Measurements from ENCODE around the gene RBP2.

RBP2 gene

DNA sequence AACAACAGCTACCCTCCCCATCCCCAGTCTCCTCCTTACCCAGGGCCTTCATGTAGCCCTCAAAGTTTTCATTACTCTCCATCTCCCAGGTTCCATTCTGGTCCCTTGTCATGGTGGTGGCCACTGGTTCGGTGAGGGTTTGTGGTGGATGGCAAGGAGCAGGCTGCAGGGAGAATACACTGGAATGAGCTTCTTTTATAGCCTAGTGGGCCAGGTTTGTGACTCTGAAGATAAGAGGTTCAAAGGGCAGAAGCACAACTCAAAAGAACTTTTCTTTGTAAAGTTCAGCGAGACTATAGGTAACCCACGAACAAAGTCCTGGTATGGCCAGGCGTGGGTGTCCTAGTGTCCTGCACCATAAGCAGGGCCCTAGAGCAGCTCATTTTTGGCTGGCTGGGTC, at the start of gene RBP2:
Gene RBP2 (minus strand): TSS at position 169 of the 400 bp plus-strand sequence. CDS start 57 bp downstream, at position 112.
- DNase-seq, result no peak

DNA sequence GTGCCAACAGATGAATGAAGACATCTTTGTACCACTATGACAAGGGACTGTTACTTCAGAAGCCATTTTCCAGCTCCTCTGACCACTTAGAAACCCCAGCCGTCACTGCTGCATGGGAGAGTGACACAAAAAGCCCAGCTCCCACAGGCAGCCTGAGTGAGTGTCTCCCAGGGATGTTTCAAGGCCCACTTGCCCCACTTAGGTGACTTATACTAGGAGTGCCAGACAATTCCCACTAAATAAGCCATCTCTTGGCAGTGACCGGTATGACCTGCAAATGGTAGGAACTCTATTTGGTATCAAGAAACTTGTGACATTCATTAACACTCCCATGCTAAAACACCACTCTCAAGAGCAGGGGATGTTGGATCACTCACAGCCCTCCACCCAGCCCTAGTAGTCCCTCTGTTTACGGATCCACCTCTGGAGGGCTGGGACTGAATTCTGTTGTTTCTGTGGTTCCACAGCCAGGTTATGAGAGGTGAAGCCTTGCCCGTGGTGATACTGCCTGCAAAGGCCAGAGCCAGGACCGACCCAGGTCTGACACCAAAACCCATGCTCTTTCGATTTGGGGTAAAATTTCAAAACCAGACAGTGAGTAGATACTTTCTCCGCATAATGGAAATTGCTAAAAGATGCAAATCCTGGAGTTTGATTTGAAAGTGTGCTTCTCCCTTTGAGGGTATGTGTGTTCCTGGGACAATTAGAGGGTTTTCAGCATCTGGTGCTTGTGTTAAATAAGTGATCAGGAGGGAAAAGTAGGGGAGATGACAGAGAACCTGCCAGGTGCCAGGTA, 48.7 kb upstream of the RBP2 start:
- no peak for DNase-seq

DNA sequence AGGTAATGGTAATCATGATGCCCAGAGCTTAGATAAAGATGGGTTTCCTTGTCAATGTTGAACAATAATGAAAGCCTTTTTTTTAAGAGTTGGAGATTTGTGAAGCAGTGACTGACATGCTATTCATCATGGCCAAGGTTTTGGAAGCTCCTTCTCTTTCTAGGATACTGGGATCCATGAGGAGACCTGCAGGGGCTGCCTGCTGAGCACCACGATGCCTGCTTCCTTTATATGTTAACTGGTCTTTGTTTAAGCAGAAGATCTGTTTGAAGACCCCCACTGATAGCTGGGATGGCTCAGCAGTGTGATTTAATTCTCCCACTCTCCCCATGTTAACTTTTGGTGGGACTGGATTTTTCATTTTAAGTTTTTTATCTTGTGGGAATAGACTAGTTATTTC, 47.4 kb upstream of the RBP2 start:
- no peak for DNase-seq

DNA sequence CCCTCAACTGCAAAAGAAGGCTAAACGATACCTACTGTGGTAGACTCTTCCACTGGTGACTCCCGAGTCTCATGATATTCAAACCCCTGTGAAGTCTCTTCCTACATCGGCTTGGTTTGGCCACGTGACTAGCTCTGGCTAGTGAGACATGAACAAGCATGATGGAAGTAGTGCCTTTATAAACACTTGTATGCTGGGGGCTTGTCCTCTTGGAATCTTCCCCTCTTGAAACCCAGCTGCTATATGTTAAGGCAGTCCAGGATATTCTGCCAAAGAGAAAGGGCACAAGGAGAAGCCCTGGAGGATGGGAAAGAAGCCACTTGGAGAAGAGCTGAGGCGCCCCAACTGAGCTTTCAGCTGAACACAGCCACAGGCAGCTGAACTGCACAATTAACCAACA, 46.9 kb upstream of the RBP2 start:
- no peak for DNase-seq

DNA sequence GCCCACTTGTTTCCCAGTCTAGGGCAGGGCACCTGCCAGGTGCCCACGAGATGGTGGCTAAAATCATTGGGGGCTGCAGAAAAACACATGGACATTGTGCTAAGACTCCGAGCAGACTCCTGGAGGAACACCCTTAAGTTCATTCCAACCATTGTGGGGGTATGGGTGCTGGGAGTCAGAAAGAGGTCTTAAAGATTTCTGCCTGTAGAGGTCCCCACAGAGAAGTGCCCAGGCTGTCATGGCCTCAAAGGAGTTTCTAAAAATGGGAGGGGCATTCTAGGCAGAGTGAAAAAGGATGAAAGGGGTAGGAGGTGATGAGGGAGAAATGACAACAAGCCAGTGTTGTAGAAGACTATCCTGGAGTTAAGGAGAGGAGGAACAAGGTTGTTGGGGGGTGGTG, 46.1 kb upstream of the RBP2 start:
- no peak for DNase-seq

DNA sequence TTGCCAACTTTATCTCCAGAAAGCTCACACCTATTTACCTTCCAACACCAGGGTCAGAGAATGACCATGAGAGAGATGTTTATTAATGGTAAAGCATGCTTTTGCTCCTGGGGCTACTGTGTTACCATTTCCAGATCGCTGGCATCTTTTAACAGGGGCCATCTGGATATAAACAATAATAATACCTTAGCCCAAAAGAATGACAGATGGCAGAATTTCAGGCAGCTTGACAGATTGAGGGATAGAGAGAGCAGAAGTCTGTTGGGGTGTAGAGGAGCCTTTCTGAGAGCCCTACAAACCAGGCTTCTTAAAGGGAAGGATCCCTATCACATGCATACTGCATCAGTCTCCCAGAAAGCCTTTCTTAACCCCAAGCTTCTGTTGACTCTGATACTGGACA, 45.5 kb upstream of the RBP2 start:
- DNase-seq, result no peak

DNA sequence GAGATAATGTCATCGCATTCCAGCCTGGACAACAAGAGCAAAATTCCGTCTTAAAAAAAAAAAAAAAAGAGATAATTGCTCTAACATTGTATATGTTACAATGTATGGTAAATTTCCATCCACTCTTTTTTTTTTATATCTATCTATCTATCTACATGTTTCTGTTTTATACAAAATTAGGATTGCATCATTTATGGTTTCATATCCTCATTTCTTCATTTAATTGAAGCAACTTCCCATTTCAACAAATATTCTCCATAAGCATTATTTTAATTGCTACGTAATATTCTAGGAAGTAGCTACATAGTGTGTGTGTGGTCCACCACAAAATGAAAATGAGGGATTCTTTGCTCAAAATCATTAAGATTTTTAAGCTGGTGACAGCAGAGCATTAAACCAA, 44.8 kb upstream of the RBP2 start:
- DNase-seq, result no peak

DNA sequence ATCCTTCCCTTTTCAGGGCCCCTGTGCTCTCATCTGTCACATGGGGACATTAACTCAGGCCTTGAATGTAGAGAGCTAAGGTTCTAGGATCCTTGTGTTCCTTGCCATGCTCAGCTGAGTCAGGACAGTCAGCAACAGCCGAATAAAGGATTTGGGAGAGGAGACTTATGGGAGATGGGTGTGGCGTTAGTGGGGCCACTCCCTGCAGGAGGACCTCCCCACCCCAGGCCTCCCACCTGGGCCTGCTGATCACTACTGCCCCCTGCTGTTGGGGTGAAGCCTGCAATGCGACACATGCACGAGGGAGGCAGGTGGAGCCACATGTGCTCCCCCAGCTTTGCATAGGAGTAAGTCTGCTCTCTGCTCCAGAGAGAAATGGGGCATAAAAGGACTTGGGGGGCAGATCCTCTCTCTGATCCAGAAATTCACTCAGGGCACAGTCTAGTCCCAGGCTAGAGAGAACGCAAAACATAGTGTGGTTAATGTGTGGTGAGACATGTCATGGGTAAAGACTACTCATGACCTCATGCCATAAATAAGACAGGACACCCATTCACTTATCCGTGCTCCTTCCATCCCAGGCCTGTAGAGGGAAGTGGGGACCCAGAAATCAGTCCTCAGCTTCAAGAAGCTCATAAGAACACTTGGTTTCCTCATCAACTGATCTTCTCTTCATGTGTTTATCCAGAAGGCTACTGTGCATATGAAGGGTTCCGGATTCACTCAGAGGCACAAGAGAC, 43.9 kb upstream of the RBP2 start:
- DNase-seq, result no peak

DNA sequence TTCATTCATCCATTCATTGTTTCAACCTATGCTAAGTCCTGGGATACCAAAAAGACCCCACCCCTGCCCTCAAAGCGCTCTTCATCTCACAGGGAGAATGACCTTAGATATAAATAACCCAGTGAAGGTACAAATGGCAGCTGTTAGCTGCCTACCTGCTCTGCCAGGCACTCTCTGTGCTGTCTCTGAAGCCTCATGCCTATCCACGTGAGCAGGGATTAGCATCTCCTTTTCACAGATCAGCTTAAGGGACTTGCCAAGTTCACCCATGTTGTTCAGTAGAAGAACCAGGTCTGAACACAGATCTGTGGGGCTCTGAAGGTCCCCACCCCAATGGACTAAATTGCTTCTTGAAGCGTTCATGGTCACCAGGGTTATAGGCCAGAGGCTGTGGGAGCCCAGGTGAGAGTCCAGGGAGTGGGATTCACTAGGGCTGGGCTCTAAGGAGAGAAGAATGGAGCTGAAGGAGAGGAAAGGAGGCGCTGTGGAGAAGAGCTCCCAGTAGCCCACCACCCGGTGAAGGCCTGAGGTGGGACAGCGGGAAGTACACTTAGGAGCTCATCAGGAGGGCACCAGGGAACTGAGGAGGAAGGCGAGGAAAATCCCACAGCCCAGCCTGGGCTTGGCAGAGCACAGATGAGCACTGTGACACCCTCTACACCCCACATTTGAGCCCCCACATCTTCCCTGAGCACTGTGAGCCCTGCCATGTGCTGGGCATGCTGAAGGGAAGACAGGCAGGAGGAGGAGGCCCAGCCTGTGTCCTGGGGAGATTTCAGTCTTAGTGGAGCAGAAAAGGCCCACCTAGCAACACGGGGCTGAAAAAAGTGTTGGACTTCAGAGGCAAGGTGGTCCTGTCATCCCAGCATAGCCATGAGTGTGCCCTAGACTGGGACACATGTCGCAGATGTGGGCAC, 42.9 kb upstream of the RBP2 start:
- DNase-seq, result no peak

DNA sequence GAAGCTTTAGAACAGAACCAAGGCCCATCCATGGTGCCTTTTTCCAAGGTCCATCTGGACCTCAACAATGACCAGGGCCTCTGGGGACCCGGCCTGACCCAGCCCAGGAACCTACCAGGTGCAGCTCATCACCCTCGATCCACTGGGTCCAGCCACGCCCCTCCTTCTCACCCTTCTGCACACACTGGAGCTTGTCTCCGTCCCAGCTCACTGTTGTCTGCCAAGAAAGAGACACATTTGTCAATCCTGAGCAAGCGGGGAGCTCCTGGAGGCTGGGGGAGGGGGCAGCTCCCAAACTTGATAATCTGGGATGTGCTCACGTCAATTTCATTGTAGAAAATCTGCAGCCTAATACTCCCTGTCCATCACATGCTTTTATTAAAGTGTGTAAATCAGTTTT, 42.0 kb upstream of the RBP2 start:
- no peak for DNase-seq

DNA sequence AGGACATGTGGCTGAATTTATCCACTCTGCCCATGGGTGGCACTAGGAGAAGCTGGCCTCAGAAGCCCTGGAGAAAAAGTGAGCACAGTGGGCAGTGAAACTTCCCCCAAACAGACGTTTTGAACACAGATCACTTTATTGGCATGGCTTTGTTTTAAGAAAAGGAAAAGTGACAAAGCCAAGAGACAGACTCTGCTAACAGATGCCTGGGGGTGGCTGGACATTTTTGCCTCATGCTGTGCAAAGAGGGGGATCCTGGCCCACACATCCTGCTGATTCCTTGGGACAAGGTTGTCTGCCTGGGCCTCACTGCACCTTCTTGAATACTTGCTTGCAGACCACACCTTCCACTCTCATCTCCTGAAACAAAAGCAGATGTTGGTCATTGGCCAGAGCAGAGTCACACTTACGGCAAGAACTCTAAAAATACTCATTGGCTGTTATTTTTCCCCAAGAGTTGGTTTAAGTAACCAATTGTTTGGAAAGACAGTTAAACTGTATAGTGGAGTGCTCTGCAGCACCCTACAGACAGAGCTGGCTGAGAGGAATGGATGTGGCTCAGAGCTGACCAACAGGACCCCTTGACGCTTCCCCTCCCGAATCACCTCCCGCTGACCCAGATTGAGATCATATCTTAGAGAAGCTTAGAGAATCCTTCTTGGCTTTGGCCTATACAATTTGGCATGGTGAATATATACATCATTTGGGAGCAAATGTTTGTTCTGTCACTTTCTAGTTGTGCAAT, 41.2 kb upstream of the RBP2 start:
- DNase-seq, result no peak

DNA sequence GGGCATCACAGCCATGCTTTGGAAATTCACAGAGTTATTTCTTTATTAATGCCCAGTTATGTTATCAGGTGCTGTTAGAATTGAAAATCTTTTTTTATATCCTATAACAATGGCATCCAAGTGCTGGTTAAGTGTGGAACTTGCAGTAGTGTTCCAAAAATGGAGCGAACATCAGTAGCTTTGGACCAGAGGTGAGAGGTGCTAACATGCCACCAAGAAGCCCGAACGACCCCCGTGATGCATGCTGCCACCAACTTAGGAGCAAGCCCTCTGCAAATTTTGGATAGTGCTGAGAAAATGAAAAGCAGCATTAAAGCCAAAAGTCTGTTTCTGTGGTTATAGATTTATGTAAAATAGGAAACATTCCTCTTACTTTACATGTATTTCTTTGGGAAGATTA, 38.4 kb upstream of the RBP2 start:
- DNase-seq, result no peak

DNA sequence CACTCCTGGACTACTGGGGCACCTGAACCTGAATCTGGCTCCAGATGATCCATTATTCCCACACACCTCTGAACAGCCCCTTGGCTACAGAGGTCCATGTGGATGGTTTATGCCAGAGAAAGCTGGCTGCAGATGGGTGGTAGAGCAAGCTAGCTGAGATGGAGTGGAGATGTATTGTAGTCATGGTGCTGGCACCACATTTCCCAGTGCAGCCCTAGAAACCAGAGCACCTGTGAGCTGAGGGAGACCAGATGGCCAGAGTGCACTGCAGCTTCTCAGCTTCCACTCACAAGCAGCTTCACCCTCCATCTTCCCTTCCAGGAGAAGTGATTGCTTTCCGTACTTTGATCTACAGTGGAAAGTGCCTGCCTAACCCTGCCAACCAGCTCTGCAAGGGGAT, 33.3 kb upstream of the RBP2 start:
- no peak for DNase-seq

DNA sequence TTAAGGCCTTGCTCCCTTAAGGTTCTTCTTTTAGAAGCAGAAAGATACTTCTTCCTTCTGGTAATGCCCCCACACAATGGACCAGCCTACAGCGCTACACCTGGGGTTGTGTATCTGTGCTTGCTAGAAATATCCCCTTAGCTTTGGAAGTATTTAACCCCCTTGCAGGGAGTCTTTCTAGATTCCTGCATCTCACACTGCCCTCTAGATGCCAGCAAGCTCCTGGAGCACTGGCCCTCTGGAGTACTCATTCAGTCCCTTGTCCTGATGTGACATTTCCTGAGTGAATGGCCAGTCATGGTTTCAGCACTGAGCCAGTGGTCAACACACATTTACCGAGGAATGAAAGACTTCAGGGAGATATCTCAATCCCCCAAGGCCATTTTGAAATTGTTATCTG, 30.4 kb upstream of the RBP2 start:
- no peak for DNase-seq

DNA sequence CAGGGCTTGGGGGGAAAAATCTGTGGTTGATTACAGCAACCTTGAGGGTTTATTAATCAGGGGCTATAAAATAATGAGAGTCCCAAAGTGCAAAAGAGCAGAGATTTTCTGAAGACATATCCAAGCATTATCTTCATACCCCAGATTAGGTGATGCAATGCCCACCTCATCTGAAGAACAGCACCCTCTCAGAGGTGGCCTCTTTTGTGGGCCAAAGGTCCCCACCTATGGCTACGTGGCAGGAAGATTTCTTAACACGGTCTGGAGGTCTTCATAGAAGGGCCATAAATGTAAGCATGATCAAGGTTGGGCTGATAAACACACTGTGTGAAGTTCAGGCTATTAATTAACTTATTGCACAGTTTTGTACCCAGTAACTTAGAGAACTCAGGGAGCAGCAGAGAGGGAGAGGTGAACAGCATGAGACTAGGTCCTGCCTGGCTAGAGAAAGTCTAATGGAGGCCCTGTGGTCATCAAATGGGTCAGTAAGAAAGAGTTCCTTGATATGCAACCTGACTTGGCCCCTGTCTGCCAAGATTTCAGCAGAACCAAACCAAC, 29.6 kb upstream of the RBP2 start:
- no peak for DNase-seq

DNA sequence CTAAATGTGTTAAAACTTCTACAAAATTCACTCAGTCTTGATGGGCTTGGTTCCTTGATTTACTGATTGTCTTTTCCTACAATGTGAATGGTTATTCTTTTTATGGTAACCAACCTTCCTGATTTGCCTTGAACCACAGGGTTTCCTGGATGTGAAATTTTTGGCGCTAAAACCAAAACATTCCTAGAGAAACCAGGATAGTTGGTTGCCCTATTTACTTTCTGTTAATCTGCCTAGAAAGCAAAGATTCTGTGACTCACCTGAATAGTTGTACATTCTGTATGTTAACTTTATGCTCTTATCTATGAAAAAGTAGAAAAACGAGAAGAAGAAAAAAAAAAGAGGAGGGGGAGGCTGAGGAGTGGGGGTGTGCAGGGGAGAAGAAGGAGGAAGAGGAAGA, 23.2 kb upstream of the RBP2 start:
- no peak for DNase-seq

DNA sequence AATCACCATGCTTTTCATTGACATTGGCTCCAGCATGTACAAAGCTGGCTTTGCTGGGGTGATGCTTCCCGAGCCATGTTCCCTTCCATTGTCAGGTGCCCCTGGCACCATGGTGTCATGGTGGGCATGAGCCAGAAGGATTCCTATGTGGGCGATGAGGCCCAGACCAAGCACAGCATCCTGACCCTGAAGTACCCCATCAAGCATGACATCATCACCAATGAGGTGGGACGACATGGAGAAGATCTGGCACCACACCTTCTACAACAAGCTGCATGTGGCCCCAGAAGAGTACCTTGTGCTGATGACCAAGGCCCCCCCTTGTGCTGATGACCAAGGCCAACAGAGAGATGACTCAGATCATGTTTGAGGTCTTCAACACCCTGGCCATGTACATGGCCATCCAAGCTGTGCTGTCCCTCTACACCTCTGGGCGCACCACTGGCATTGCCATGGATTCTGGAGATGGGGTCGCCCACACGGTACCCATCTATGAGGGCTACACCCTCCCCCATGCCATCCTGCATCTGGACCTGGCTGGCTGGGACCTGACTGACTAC, 17.6 kb upstream of the RBP2 start:
- DNase-seq, result no peak

DNA sequence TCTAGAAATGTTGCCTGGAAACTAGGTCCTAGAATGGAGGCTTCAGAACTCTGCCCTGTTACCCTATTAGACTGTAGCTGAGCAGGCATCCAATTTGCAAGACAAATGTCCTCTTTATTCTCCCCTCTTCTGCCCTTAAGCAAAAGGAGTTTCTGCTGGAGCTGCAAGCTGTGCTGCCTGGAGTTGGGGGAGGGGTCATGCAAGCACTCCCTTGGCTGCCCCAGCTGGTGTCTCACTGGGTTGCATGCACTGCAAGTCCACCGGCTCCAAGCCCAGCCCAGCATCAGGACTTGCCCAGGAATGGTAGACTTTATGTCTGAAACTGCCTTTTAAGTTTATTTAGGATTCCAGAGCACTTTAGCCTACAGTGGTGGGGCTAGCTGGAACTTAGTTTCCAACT, 15.7 kb upstream of the RBP2 start:
- no peak for DNase-seq

DNA sequence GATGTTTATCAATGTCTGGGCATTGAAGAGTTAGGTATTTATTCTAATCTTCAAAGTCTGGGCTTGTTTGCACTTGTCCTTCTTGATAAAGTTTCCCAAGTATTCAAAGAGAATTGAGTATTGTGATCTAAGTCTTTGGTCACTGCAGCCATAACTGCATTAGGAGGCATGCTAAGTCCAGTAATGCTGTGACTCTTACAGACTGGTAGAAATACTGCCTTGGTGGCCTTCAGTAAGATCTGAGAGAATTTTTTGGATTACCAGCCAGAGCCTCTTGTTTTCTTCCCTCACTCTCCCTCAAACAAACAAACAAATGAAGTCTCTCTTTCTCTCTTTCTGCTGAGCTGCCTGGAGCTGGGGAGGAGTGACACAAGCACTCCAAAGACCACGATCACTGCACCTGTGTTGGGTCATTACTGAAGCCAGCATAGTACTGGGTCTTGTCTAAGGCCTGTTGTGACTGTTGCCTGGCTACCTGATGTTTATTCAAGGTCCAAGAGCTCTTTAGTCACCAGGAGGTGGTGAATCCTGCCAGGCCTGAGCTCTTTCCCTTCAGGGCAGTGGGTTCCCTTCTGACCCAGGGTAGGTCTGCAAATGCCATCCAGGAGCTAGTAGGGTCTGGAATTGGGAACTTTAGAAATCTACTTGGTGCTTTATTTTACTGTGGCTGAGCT, 14.8 kb upstream of the RBP2 start:
- no peak for DNase-seq

DNA sequence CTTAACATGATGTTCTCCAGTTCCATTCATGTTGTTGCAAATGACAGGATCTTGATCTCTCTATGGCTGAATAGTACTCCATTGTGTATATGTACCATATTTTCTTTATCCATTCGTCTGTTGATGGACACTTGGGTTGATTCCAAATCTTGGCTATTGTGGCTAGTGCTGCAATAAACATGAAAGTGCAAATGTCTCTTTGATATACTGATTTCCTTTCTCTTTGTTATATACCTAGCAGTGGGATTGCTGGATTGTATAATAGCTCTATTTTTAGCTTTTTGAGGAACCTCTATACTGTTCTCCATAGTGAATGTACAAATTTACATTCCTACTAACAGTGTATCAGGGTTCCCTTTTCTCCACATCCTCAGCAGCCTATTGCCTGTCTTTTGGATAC, 5.9 kb upstream of the RBP2 start:
- no peak for DNase-seq

DNA sequence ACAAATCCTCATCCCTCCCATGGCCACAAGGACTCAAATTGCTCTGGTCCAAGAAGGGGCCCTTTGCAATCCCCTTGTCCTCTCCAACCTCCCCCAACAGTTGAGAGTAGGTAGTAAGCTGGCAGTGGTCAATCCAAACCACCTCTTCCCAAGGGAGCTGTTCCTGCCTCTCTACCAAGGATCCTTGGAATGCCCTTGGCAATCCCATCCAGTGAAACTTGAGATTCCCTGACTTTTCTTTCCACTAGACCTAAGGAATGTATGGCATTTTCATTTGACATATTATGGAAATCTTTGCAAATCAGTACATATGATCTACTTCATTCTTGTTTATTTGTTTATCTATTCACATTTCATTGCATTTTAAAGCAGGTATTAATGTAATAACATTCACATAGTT, 4.8 kb upstream of the RBP2 start:
- no peak for DNase-seq

DNA sequence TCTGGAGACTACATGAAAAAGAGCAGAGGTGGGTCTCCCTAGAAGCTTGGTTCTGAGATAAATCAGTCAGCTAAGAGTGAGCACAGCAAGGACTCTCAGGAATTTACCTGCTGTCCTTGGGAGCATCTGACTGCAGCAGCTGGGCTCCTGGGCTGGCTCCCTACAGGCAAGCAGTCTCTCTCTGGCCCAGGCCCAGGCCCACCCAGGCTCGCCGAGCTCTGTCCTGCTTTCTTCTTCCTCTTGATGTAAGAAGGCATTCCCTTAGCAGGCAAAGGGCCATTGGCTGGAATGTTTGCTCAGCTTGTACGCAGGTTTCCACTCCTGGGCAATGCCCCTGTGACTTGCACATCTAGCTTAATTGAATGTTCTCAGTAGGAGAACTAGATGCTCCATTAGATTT, 4.3 kb upstream of the RBP2 start:
- no peak for DNase-seq
